Stimulated activated naive CD8-positive, alpha-beta T cell treated with anti-CD3 and anti-CD28 coated beads, Interleukin-15, Interleukin-2, amounts not matched to agents 100 ng/mL and 50 ng/mL, for 24 hours (primary cell): ENCODE results near the gene PAK6.

Experiments used
- H3K27ac Mint-ChIP-seq: one replicate; pipeline ENCODE4 v1.8.0; 2021; ENCODE audit warnings: mild to moderate bottlenecking, mixed read lengths
- H3K27me3 Mint-ChIP-seq: one replicate; pipeline ENCODE4 v1.8.0; 2021; ENCODE audit warnings: mixed read lengths
- H3K36me3 Mint-ChIP-seq: one replicate; pipeline ENCODE4 v1.8.0; 2021; ENCODE audit warnings: low read depth, mixed read lengths
- H3K4me1 Mint-ChIP-seq: one replicate; pipeline ENCODE4 v1.8.0; 2021; ENCODE audit warnings: low read depth, mixed read lengths
- H3K4me3 Mint-ChIP-seq: one replicate; pipeline ENCODE4 v1.8.0; 2021; ENCODE audit warnings: mild to moderate bottlenecking, mixed read lengths
- H3K9me3 Mint-ChIP-seq: one replicate; pipeline ENCODE4 v1.8.0; 2021; ENCODE audit warnings: mixed read lengths

Gene PAK6

DNA sequence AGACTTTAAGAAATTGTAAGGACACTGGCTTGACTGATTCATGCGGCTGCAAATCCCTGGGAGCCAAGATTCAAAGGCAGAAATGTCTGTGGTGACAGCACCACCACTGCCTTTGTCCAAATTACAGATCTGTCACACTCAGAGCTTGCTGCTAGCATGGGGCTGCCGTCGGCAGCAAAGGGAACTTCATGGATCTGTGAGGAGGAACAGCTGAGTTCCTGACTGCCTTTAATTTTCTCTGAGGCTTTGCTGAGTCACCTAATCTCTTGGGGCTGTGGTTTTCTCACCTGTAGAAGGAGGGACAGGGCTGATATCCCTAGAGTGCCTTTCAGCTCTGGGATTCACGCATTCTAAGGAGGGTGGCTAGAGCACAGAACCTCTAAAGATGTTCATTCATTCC is 4.1 kb upstream of the PAK6 start:
- Mint-ChIP-seq H3K9me3 (no peaks in the 10 kb centered on the region), H3K36me3 (peaks cover under 1% of the 10 kb centered on the region), H3K27ac (no peak overlapping the region), H3K4me3 (no peak overlapping the region), H3K27me3 (peaks cover 15% of the 10 kb centered on the region), H3K4me1 (peaks cover 10% of the 10 kb centered on the region)

DNA sequence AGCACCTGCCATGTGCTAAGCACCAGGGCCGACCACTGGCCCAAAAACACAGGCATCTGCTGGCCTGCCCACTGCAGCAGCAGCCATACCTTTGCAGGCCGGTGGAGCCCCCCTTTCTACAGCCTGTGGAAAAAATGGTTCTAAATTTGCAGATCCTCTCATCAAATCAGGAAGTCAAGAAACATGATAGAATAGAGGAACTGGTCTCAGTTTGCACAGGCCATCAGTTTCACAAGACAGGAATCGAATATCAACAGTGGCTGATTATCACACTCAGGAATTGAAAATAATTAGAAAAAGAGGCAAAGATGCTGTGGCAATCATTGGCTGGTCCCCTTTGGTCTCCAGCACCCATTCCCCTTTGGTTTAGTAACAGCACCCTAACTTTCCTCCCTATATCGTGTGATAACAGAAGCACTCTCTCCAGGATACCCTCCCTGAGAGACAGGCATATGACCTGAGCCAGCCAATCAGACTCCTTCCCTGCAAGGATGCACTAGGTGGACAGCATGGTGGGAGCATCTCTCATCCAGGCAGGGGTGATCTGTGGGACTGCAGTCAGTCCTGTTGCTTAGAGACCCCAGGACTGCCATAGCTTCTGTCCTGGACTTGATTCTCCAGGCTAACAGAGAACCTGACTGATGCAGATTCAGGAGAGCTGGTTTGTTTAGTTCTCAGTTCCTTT is 3.5 kb upstream of the PAK6 start:
- peaks cover 10% of the 10 kb centered on the region for H3K4me1 Mint-ChIP-seq
- no peak overlapping the region for H3K27ac Mint-ChIP-seq
- no peaks in the 10 kb centered on the region for H3K36me3 Mint-ChIP-seq
- H3K9me3 Mint-ChIP-seq, result no peaks in the 10 kb centered on the region
- H3K4me3 Mint-ChIP-seq, result no peak overlapping the region
- H3K27me3 Mint-ChIP-seq, result peaks cover 16% of the 10 kb centered on the region

DNA sequence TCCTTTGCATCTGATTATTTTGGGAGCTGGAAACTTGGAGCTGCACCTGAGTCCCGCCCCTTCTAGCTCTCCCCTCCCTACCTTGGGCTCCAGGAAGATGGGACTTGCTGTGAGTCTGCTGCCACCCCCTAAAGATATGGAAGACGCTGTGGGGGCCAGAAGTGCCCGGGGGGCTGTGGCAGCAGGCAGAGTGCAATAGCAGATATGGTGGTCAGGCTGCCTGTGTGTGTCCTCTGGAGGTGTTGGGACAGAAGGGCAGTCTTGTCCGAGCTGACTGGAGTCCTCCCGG is 485 bp downstream of the PAK6 start:
- no peak overlapping the region for H3K4me3 Mint-ChIP-seq
- H3K4me1 Mint-ChIP-seq, result peaks cover 10% of the 10 kb centered on the region
- H3K27me3 Mint-ChIP-seq, result peaks cover 16% of the 10 kb centered on the region
- H3K36me3 Mint-ChIP-seq, result no peaks in the 10 kb centered on the region
- H3K27ac Mint-ChIP-seq, result no peak overlapping the region
- H3K9me3 Mint-ChIP-seq, result no peaks in the 10 kb centered on the region

DNA sequence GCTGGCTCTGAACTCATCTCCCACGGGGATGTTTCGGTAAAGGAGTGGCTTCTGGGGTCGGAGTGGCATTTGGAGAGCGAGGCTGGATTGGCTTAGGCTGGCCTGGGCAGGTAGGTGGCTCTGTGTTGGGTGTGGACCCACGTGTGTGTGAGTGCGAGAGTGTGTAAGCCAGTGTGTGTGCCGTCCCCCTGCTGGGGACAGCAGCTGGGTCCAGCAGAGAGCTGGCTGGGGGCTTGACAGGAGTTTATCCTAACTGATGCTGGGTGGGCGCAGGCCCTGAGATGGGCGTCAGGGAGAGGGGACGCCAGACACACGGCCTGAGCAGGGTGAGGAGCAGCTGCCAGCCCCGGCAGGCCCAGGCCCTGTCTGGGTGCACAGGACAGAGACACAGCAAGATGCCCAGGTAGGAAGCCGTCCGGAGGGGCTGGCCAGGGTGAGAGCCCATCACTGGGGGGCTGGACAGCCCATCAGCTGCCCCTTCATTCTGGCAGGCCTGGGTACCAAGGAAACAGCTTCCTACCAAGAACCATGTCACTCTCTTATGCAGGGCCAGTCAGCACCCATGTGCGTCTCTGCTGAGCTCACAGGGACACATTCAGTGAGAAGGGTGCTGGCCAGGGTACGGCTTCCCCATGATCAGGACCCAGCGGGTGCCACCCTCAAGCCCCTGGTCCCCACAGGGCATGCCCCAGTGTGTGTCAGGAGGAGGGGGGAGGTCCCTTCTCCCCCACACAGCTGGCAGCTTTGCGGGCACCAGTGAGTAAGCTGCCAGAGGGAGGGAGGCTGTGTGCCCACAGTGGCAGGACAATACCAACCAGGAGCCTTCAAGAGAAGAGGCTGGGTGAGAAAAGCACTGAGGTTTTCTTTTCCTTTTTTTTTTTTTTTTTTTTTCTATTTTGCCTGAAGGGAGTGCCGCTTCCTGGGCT is 1.1 kb downstream of the PAK6 start:
- Mint-ChIP-seq H3K27ac (no peak overlapping the region), H3K9me3 (no peaks in the 10 kb centered on the region), H3K27me3 (peaks cover 16% of the 10 kb centered on the region), H3K4me1 (peaks cover 9% of the 10 kb centered on the region), H3K4me3 (no peak overlapping the region), H3K36me3 (no peaks in the 10 kb centered on the region)

- H3K27me3 Mint-ChIP-seq, result peaks cover 16% of the 10 kb centered on the region
- H3K36me3 Mint-ChIP-seq, result no peaks in the 10 kb centered on the region
- H3K27ac Mint-ChIP-seq, result no peak overlapping the region
- H3K4me1 Mint-ChIP-seq, result peaks cover 6% of the 10 kb centered on the region
- no peak overlapping the region for H3K4me3 Mint-ChIP-seq
- no peaks in the 10 kb centered on the region for H3K9me3 Mint-ChIP-seq
These were observed 1.9 kb downstream of the PAK6 start for GRCh38 chr15:40240619-40241221.

DNA sequence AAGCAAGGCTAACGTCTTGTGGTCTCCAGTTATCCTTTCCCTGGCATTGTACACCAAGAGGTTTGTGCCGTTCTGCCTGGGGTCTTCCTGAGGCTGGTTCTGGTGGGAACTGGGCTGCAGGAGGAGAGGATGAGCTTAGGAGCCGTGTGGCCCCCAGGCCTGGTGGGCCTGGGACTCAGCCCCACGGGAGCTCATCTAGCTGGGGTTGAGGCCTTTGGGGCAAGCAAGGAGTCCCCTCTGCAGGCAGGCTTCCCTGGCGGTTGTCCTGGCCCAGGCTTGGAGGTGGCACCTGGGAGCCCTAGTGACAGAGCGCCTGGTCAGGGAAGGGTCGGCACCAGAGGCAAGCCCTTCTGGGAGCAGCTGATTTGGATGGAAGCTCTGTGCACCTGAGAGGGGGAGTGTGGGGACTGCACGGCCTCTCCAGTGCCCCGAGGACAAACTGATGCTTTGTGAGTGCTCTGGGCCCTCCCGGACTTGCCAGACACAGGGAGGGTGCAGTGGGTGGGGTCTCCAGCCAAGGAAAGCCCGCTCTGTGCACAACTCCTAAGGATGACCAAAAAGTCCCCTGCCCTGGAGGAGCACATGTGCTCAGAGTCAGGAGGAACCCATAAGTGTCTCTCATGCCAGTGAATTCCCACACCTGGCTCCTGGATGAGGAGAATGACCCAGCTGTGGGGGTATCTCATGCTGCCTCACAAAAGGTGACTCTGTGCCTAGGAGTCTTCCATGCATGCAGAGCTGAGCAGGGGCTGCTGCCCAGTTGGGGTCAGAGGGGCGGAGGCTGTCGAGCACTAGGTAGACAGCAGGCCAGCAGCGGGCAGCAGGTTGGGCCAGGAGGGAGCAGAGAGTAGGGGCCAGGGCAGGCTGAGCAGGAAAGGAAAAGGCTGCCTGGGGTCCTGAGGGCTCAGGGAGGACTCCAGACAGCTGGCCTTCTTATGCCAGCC is 2.7 kb downstream of the PAK6 start:
- Mint-ChIP-seq H3K4me3 (no peak overlapping the region), H3K4me1 (peaks cover 6% of the 10 kb centered on the region), H3K9me3 (no peaks in the 10 kb centered on the region), H3K27ac (no peak overlapping the region), H3K36me3 (no peaks in the 10 kb centered on the region), H3K27me3 (peaks cover 16% of the 10 kb centered on the region)

GRCh38 chr15:40242213-40242599 is 3.3 kb downstream of the PAK6 start:
- no peak overlapping the region for H3K27ac Mint-ChIP-seq
- no peak overlapping the region for H3K4me3 Mint-ChIP-seq
- H3K9me3 Mint-ChIP-seq, result no peaks in the 10 kb centered on the region
- H3K36me3 Mint-ChIP-seq, result no peaks in the 10 kb centered on the region
- peaks cover 16% of the 10 kb centered on the region for H3K27me3 Mint-ChIP-seq
- H3K4me1 Mint-ChIP-seq, result peaks cover 6% of the 10 kb centered on the region

DNA sequence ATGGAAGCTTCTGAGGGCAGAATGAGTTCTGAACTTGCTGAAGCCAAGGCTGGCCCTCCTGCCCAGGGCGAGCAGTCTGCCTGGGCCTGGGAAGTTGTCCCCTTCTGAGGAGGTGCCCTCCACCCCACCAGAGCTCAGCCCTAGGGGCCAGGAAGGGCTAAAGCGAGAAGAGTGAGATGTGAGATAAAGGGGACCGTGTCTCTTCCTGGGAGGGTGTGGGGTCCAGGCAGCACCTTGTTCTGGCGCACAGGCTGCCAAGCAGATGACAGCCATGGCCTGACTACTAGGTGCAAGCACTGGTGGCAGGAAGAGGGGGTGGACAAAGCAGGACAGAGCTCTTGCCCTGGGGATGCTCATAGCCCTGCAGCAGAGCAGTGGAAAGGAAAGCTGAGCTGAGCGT is 3.7 kb downstream of the PAK6 start:
- Mint-ChIP-seq H3K9me3 (no peaks in the 10 kb centered on the region), H3K4me3 (no peak overlapping the region), H3K27ac (no peak overlapping the region), H3K36me3 (no peaks in the 10 kb centered on the region), H3K27me3 (peaks cover 16% of the 10 kb centered on the region), H3K4me1 (peaks cover 6% of the 10 kb centered on the region)

GRCh38 chr15:40243126-40243810 is 4.4 kb downstream of the PAK6 start:
- no peaks in the 10 kb centered on the region for H3K36me3 Mint-ChIP-seq
- H3K27ac Mint-ChIP-seq, result no peak overlapping the region
- H3K9me3 Mint-ChIP-seq, result no peaks in the 10 kb centered on the region
- H3K4me3 Mint-ChIP-seq, result no peak overlapping the region
- H3K4me1 Mint-ChIP-seq, result peaks cover 6% of the 10 kb centered on the region
- H3K27me3 Mint-ChIP-seq, result peaks cover 9% of the 10 kb centered on the region

GRCh38 chr15:40244961-40245523 is 6.2 kb downstream of the PAK6 start:
- Mint-ChIP-seq H3K9me3 (no peaks in the 10 kb centered on the region), H3K4me1 (no peaks in the 10 kb centered on the region), H3K27ac (no peak overlapping the region), H3K4me3 (no peak overlapping the region), H3K36me3 (no peaks in the 10 kb centered on the region), H3K27me3 (no peaks in the 10 kb centered on the region)

DNA sequence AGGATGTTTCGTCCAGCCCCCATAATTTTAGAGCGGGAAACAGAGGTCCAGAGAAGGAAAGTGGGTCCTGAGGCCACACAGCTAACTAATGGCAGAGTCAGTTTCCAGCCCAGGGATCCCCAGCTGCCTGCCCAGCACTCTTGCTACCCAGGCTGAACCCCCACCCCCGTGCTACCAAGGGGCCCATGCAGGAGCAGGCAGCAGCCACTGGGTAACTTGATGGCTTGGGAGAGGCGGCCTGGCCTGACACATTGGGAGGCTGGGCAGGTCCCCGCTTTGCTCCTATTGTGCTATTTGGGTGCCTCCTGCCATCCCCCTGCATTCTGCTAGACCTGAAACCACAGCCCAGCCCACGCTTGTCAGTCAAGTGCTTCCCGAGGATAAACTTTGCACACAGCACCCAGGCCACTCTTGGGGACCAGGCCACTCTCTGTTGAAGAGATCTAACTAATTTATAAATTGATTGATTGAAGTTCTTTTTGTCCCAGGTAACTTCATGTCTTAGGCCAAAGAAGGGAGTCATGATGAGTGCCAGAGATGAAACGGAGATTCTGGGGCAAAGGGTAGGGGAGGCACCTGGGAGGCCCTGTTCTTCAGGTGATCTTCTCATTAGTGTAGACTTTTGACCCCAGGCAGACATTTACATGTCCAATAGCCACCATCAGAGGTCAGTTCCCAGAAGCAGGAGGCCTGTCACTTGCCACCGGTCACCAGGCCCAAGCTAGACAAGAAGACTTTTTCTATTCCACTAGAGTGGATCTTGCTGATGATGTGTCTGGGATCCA is 7.0 kb downstream of the PAK6 start:
- no peak overlapping the region for H3K4me3 Mint-ChIP-seq
- H3K27me3 Mint-ChIP-seq, result no peaks in the 10 kb centered on the region
- no peaks in the 10 kb centered on the region for H3K4me1 Mint-ChIP-seq
- H3K36me3 Mint-ChIP-seq, result no peaks in the 10 kb centered on the region
- no peaks in the 10 kb centered on the region for H3K9me3 Mint-ChIP-seq
- H3K27ac Mint-ChIP-seq, result no peak overlapping the region

DNA sequence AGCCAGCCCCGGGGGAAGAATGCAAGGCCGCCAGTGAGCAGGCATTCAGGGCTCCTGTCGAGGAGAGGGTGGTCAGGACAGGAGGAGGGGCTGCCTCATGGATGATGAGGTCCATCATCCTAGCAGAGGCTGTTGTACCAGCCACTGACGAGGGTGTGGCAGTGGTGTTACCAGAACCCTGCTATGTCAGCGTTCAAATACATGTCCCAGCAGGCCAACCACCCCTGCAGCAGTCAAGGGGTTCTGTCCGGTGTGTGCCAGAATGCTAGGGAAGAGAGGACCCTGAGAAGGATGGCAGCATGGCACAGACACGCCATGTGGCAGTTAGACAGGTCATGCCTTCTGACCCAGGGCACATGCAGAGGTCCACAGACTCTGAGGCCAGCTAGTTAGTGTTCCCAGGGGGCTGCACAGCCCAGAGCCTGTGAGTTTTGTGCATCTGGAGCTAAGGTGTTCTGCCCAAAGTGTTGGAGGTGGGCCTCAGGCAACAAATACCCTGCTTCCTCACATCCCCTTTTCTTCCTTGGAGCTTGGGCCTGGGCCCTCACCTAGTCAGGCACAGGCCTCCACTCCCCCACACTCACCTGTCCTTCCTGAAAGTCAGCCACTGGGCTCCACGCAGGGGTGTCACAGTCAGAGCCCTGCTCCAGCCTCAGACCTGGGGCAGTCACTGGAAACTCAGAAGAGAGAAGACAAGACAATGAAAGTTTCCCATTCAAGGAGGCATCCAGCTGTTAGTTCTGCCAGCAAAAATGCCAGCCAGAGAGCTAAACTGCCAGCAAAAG is 7.8 kb downstream of the PAK6 start:
- H3K27me3 Mint-ChIP-seq, result peaks cover 7% of the 10 kb centered on the region

More for the DNA sequence above, 7.8 kb downstream of the PAK6 start:
- Mint-ChIP-seq H3K9me3 (no peaks in the 10 kb centered on the region), H3K4me3 (no peak overlapping the region), H3K4me1 (no peaks in the 10 kb centered on the region), H3K36me3 (no peaks in the 10 kb centered on the region), H3K27ac (no peak overlapping the region)
